Stimulated activated CD4-positive, alpha-beta T cell treated with anti-CD3 and anti-CD28 coated beads, Interleukin-2, amount 100 ng/mL, for 4 hours (primary cell): ENCODE data around the gene EPHB1.

Experiments used
- DNase-seq: peaks from one replicate; pipeline ENCODE4 v3.0.0-alpha.2; 2020; ENCODE audit warnings: low read depth

EPHB1 gene

GRCh38 chr3:134850761-134851160, 55.7 kb downstream of the EPHB1 start:
- DNase-seq = no peak

GRCh38 chr3:134852132-134852531, 57.1 kb downstream of the EPHB1 start:
- DNase-seq = no peak

GRCh38 chr3:134852893-134853351, 57.9 kb downstream of the EPHB1 start:
- DNase-seq = no peak

- DNase-seq = no peak
Observed at GRCh38 chr3:134854254-134854653, 59.2 kb downstream of the EPHB1 start.

- DNase-seq = no peak
Observed at GRCh38 chr3:134857356-134857755, 62.3 kb downstream of the EPHB1 start.

- no peak for DNase-seq
Observed at GRCh38 chr3:134857776-134858362, 62.8 kb downstream of the EPHB1 start.

- no peak for DNase-seq
Observed at GRCh38 chr3:134858441-134859035, 63.5 kb downstream of the EPHB1 start.

DNA sequence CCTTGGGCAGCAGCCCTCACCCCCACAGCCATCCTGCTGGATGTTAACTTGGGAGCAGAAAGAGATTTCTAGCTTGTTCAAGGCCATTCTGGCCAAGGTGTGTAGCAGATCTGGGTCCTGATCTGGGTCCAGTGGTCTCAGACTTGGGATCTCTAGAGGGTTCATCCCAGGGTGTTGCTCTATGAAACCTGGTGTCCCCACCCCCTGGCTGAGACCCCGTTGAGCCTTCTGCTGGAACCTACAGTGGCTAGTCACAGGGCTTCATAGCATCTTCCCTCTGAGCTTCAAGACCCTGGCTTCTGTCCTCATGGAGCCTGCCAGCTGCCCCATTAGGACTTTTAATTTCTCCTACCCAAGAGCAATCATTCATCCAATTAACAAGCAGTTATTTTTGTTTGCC, 64.3 kb downstream of the EPHB1 start:
- DNase-seq = no peak

- no peak for DNase-seq
Observed at GRCh38 chr3:134860141-134860540, 65.1 kb downstream of the EPHB1 start.

GRCh38 chr3:134863915-134864314, 68.9 kb downstream of the EPHB1 start:
- no peak for DNase-seq

- no peak for DNase-seq
Observed at GRCh38 chr3:134864636-134865035, 69.6 kb downstream of the EPHB1 start.

- DNase-seq = no peak
Observed at GRCh38 chr3:134867277-134867676, 72.2 kb downstream of the EPHB1 start.

DNA sequence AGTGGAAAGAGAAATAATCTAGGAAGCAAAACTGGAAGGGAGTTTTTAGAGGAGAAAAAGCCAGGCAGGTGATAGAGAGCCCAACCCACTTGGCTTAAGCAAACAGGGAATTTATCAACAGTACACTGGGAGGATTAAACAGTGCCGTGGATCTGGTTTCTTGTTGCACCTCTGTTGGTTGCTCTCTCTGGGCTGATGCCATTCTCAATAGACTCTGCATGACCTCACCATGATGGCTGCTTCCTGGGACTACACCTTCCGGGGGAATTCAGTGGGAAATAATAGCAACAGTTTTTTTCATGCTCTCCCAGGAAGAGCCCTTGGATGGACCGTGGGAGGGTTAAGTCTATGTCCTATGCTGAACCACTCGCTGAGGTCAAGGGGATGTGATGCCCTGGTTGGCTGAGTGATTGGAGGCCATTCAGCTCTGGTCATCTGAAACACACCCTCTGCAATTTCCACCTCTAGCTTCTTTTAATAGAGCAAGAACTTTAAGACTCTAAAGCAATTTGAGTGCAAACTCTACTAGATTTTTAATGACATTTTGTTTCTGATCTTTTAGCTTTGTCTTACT, 74.2 kb downstream of the EPHB1 start:
- no peak for DNase-seq

- no peak for DNase-seq
Observed at GRCh38 chr3:134871818-134872217, 76.8 kb downstream of the EPHB1 start.

- no peak for DNase-seq
Observed at GRCh38 chr3:134872440-134873388, 77.7 kb downstream of the EPHB1 start.

DNA sequence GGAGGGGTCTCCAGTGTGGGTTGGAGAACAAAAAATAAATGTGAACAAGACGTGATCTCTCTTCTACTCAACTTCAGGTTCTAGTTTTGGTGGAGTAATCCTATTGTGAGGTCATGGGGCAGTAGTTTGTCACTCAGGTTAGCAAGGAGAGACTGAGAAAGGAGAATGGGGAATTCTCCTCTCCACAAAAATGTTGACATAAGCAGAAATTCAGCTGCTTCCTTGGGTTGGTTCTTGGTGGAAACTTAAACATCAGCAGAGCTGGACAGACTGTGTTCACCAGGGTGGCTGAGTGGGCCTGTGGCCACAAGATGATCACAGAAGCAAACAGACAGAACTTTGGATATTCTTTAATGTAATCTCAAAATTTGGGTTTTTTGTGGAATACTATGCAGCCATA, 78.7 kb downstream of the EPHB1 start:
- DNase-seq = no peak

DNA sequence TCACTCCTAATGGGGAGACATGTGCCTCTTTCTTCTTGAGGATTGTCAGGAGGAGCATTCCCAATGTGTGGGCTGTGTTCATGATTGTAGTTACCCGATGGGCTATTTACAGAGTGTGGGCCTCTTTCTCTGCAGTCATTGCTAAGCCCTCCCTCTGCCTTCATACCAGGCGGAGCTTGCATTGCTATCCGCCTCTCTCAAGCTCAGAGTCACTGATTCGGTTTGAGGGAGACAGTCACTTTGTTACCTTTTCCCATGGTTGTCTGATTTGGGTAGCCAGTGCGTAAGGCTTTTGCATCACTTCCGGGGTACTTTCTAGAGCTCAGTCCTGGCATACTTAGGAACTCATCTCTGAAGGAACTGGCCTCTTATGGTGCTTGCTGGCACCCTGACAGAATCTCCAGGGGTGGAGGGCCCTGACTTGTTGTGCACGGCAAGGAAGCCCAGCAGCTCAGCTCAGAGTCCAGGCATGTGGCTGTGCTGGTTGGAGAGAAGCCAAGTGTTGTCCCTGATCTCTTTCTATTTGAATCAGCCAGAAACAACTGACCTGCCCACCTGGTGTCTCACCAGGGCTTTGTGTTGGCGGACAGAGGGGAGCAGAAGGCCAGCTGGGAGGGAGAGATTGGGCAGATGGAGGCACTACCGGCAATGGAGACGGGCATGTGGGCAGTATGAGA, 79.8 kb downstream of the EPHB1 start:
- DNase-seq = no peak

DNA sequence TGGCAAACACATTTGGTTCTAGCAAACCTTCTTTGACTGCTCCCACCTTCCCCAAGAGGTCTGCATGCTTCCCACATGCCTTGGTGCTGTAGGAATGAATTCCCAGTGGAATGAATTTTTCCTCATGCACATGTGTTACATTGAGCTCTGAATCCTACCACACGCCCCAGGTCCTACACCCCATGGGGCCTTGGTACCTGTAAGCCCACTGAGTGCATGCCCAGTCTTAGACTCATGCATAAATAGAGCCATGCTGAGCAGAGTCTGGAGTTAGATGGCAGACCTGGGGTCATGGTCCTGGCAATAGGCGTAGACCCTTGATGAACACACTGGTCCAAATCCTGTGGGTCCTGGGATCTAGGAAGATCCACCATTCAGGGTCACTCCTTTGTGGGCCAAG, 81.8 kb downstream of the EPHB1 start:
- DNase-seq = no peak

DNA sequence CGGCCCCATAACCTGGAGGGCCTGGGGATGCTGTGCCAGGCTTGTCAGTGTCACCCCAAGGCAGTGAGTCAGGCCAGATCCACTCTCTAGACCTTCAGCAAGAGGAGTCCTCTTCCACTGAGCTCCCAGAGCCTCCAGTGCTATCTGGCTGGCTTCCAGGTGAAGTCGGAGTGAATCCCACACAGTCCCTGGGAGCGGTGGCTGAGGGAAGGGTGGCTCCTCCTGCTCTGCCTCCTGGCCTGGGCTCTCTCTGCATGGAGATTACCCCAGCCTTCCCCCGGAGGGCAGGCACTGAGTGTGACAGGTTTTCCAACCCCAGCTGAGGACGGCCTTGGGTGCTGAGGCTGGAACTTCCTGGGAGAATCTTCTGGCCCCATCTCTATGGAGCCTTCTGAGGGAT, 82.7 kb downstream of the EPHB1 start:
- no peak for DNase-seq

DNA sequence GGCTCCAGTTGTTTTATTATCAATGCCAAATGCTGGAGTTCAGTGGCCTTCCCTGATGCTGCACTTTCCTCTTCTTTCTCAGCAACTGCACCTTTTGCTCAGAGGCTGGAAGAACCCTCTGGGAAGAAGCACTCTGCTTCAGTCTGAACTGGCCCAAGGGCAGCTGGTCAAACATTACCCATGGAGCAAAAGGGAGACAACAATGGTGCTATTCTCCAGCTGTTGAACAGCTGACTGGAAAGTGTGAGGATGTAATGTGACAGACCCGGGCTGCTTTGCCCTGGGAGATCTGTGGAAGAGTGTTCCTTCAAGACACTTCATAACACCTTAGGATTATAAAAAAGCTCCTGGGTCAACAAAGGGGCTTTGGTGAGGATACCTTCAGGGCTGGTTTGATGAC, 84.9 kb downstream of the EPHB1 start:
- DNase-seq = no peak

GRCh38 chr3:134880431-134880830, 85.4 kb downstream of the EPHB1 start:
- DNase-seq = no peak

DNA sequence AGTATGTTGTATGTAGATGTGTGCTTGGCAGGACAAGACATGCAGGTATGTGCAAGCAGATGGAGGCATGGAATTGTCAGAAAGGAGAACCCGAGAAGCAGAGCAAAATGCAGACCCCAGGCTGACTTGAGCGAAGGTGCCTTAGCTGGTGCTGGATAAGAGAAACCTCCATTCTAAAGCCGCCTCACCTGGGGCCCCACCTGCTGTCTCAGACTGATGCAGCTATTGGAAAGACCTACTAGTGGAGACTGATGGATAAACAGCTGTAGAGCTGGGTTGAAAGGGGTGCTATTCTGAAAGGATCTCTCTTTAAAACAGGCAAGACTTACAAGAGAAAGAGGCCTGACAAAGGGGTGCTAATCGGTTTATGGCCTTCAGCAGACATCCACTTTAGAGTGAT, 86.2 kb downstream of the EPHB1 start:
- no peak for DNase-seq
